ENCODE data around the gene FBF1.

GRCh38 chr17:75891605-75892555, 49.0 kb downstream of the FBF1 start:
- TF ChIP-seq CTCF (IDR thresholded peaks at IDR 0.05) (no peak), POLR2A (IDR thresholded peaks at IDR 0.05) (no peak)
